Adipocyte (in vitro differentiated cells): ENCODE data around the gene CPM.
"Not testable (repeated sequence)": the region's sequence is repeated elsewhere in the genome, so short reads cannot be mapped to it uniquely, and the experiment has no call there.

ENCODE experiments used
- DNase-seq: peaks from one replicate; pipeline ENCODE4 v3.0.0-alpha.2; 2015; ENCODE audit warnings: low read depth
- H3K27me3 ChIP-seq: replicated peaks from 2 replicates; pipeline ENCODE4 v1.7.0; 2013; ENCODE audit warnings: mild to moderate bottlenecking, low read length, moderate library complexity; ENCODE audit not compliant: control insufficient read depth, insufficient read depth
- H3K36me3 ChIP-seq: 2 replicates; pipeline ENCODE4 v1.7.0; 2013; ENCODE audit warnings: low read length, mild to moderate bottlenecking, moderate library complexity; ENCODE audit not compliant: control insufficient read depth, insufficient read depth, severe bottlenecking
- H3K4me1 ChIP-seq: 2 replicates; pipeline ENCODE4 v1.7.0; 2013; ENCODE audit warnings: mild to moderate bottlenecking, low read length, moderate library complexity; ENCODE audit not compliant: control insufficient read depth, insufficient read depth
- H3K4me3 ChIP-seq: 2 replicates; pipeline ENCODE4 v1.7.0; 2013; ENCODE audit warnings: mild to moderate bottlenecking, low read length, moderate library complexity
- H3K9ac ChIP-seq: 2 replicates; pipeline ENCODE4 v1.7.0; 2013; ENCODE audit warnings: mild to moderate bottlenecking, low read length, moderate library complexity
- H3K9me3 ChIP-seq: 2 replicates; pipeline ENCODE4 v1.7.0; 2013; ENCODE audit warnings: mild to moderate bottlenecking, low read length, moderate library complexity; ENCODE audit not compliant: control insufficient read depth

Gene CPM

GRCh38 chr12:68809190-68810026 is 123.6 kb downstream of the CPM start:
- H3K4me3 ChIP-seq = peak overlapping the region; percentile 81
- peaks cover 34% of the 10 kb centered on the region for H3K4me1 ChIP-seq
- H3K36me3 ChIP-seq = peaks cover 41% of the 10 kb centered on the region
- H3K9me3 ChIP-seq = no peaks in the 10 kb centered on the region
- peak overlapping the region; percentile 100 for H3K9ac ChIP-seq
- no peak for DNase-seq
- no peaks in the 10 kb centered on the region for H3K27me3 ChIP-seq

- H3K9me3 ChIP-seq = no peaks in the 10 kb centered on the region
- H3K4me1 ChIP-seq = peaks cover 30% of the 10 kb centered on the region
- no peaks in the 10 kb centered on the region for H3K27me3 ChIP-seq
- DNase-seq = peak; percentile 95
- peaks cover 33% of the 10 kb centered on the region for H3K36me3 ChIP-seq
- peak overlapping the region; percentile 81 for H3K4me3 ChIP-seq
- H3K9ac ChIP-seq = peak overlapping the region; percentile 100
These were observed 124.4 kb downstream of the CPM start for GRCh38 chr12:68808388-68809189.

- Histone ChIP-seq H3K27me3 (no peaks in the 10 kb centered on the region), H3K4me3 (peak within 1 kb of the TSS; percentile 81), H3K9me3 (no peaks in the 10 kb centered on the region), H3K9ac (peak within 1 kb of the TSS; percentile 100), H3K4me1 (peaks cover 24% of the 10 kb centered on the region), H3K36me3 (peaks cover 24% of the 10 kb centered on the region)
- DNase-seq = peak; percentile 96
These were observed 125.2 kb downstream of the CPM start, which contains the start of gene MDM2 for GRCh38 chr12:68807576-68808387. Gene MDM2, plus strand, starts transcription at chr12:68808177. Its CDS starts 301 bp downstream, at chr12:68808478.

GRCh38 chr12:68807274-68807575 is 125.7 kb downstream of the CPM start:
- H3K27me3 ChIP-seq, H3K9me3 ChIP-seq, DNase-seq: not testable (repeated sequence)
- Histone ChIP-seq H3K4me3 (peak overlapping the region; percentile 81), H3K9ac (peak overlapping the region; percentile 100), H3K36me3 (peaks cover 19% of the 10 kb centered on the region), H3K4me1 (peaks cover 19% of the 10 kb centered on the region)

- H3K36me3 ChIP-seq = peaks cover 15% of the 10 kb centered on the region
- no peaks in the 10 kb centered on the region for H3K27me3 ChIP-seq
- H3K9me3 ChIP-seq = no peaks in the 10 kb centered on the region
- no peak overlapping the region for H3K4me3 ChIP-seq
- no peak for DNase-seq
- H3K9ac ChIP-seq = peak overlapping the region; percentile 100
- peaks cover 19% of the 10 kb centered on the region for H3K4me1 ChIP-seq
These were observed 126.3 kb downstream of the CPM start for GRCh38 chr12:68806488-68807237.

- Histone ChIP-seq H3K4me1 (peaks cover 15% of the 10 kb centered on the region), H3K9ac (no peak overlapping the region), H3K36me3 (peaks cover 9% of the 10 kb centered on the region), H3K4me3 (no peak overlapping the region), H3K9me3 (no peaks in the 10 kb centered on the region), H3K27me3 (no peaks in the 10 kb centered on the region)
- no peak for DNase-seq
These were observed 127.3 kb downstream of the CPM start for GRCh38 chr12:68805592-68806120.

GRCh38 chr12:68804657-68805591 is 128.0 kb downstream of the CPM start:
- Histone ChIP-seq H3K4me3 (no peak overlapping the region), H3K27me3 (no peaks in the 10 kb centered on the region), H3K9me3 (no peaks in the 10 kb centered on the region), H3K4me1 (peaks cover 14% of the 10 kb centered on the region), H3K36me3 (peaks cover 4% of the 10 kb centered on the region), H3K9ac (no peak overlapping the region)
- no peak for DNase-seq

- Histone ChIP-seq H3K4me1 (peaks cover 12% of the 10 kb centered on the region), H3K36me3 (no peaks in the 10 kb centered on the region), H3K27me3 (no peaks in the 10 kb centered on the region), H3K9me3 (no peaks in the 10 kb centered on the region), H3K9ac (no peak overlapping the region), H3K4me3 (no peak overlapping the region)
- DNase-seq = no peak
These were observed 128.9 kb downstream of the CPM start for GRCh38 chr12:68803948-68804656.

GRCh38 chr12:68802911-68803651 is 129.9 kb downstream of the CPM start:
- H3K9me3 ChIP-seq, H3K9ac ChIP-seq, H3K27me3 ChIP-seq, H3K4me3 ChIP-seq, H3K36me3 ChIP-seq: not testable (repeated sequence)
- DNase-seq = peak; percentile 85
- H3K4me1 ChIP-seq = peaks cover 12% of the 10 kb centered on the region
